DOHH2 (cell line): ENCODE measurements around the gene NFIA.

Experiments
- H3F3A ChIP-seq: fragments of 200-600 bp; sonication (generic), shearing (Covaris generic); 2 replicates; pipeline ENCODE4 v1.6.0; 2016; ENCODE audit warnings: antibody characterized with exemption, mild to moderate bottlenecking; ENCODE audit not compliant: control insufficient read depth, insufficient read depth
- H3K27ac ChIP-seq: fragments of 200-600 bp; sonication (generic); 2 replicates; pipeline ENCODE4 v1.5.1; 2014; ENCODE audit warnings: low read depth, mild to moderate bottlenecking, low read length, moderate library complexity
- H3K27me3 ChIP-seq: fragments of 200-600 bp; sonication (generic); 2 replicates; pipeline ENCODE4 v1.6.1; 2014; ENCODE audit warnings: mild to moderate bottlenecking, low read length, mixed read lengths; ENCODE audit not compliant: control insufficient read depth
- H3K36me3 ChIP-seq: fragments of 200-600 bp; sonication (generic); 2 replicates; pipeline ENCODE4 v1.6.1; 2014; ENCODE audit warnings: mild to moderate bottlenecking, low read length, moderate library complexity, mixed read lengths; ENCODE audit not compliant: control insufficient read depth
- H3K4me1 ChIP-seq: fragments of 200-600 bp; sonication (generic); 2 replicates; pipeline ENCODE4 v1.6.1; 2014; ENCODE audit warnings: mild to moderate bottlenecking, low read length, mixed read lengths; ENCODE audit not compliant: control insufficient read depth
- H3K4me2 ChIP-seq: fragments of 200-600 bp; sonication (generic); 2 replicates; pipeline ENCODE4 v1.6.0; 2014; ENCODE audit warnings: mild to moderate bottlenecking, low read length, moderate library complexity
- H3K4me3 ChIP-seq: fragments of 200-600 bp; sonication (generic); 2 replicates; pipeline ENCODE4 v1.5.1; 2014; ENCODE audit warnings: mild to moderate bottlenecking, low read length, mixed read lengths
- H3K79me2 ChIP-seq: fragments of 200-600 bp; sonication (generic); 2 replicates; pipeline ENCODE4 v1.6.1; 2014; ENCODE audit warnings: mild to moderate bottlenecking, low read length, mixed read lengths; ENCODE audit not compliant: control insufficient read depth
- H3K9me2 ChIP-seq: fragments of 200-600 bp; sonication (generic); replicated peaks from 2 replicates; pipeline ENCODE4 v1.6.1; 2014; ENCODE audit warnings: mild to moderate bottlenecking, low read length, mixed read lengths; ENCODE audit not compliant: control insufficient read depth
- H3K9me3 ChIP-seq: fragments of 200-600 bp; sonication (generic); 2 replicates; pipeline ENCODE4 v1.6.1; 2014; ENCODE audit warnings: antibody characterized with exemption, low read length, mixed read lengths; ENCODE audit not compliant: control insufficient read depth, insufficient read depth
- H4K20me1 ChIP-seq: fragments of 200-600 bp; sonication (generic); 2 replicates; pipeline ENCODE4 v1.6.0; 2014; ENCODE audit warnings: low read depth, mild to moderate bottlenecking, antibody characterized with exemption, low read length, moderate library complexity; ENCODE audit not compliant: control insufficient read depth, insufficient read depth
- EZH2phosphoT487 ChIP-seq: fragments of 200-600 bp; sonication (generic); IDR thresholded peaks from 2 replicates; pipeline ENCODE4 v1.6.1; 2017; ENCODE audit warnings: borderline replicate concordance, mild to moderate bottlenecking, antibody characterized with exemption, low read length, moderate library complexity, mixed read lengths
- TF ChIP-seq, protein P1 (sequence below): fragments of 200-600 bp; sonication (generic); IDR thresholded peaks from one replicate; pipeline ENCODE4 v1.5.1; 2014; ENCODE audit warnings: antibody characterized with exemption, mild to moderate bottlenecking, low read depth, low read length; ENCODE audit not compliant: poor library complexity, severe bottlenecking

Gene NFIA

DNA sequence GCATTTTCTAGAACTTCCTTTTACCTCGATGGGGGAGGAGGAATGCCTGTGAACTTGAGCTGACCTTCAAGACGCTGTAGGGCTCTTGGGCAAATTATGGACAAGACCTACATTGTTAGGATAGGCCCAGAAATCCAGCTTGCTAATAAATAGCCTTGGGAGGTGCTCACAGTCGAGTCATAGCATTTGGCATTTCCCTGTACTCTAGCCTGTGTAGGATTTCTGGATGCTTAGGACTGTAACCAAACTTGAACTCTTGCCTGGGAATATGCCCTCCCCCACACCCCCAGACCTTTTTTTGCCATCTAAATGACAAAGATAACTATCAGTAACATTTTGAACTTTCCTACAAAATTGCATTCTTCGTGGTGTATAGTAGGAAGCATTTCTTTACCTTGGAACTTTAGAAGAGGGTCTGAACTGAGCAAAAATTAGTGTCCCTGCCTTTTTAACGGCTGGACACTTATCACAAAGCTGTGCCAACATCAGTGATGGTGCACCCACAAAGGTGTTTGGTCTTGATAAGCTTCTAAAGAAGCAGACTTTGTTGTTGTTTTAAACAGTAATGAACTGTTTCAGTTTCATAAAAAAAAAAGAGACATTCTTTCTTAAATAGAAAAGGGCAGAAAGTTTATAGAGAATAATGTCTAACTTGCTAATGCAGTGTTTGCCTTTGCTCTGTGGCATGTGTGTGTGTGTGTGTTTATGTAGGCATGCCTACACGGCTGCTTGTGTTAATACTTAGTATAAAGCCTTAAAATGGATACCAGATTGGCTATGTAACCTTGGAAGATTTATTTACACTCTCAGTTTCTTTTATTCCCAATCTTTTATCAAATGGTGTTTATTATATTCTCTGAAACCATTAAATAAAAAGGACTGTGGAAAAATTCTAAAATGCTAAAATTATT lies 88.2 kb downstream of the NFIA start:
- Histone ChIP-seq H3K4me3 (no peak overlapping the region), H3K27ac (no peak overlapping the region), H3K4me1 (peaks cover 10% of the 10 kb centered on the region), H4K20me1 (no peaks in the 10 kb centered on the region), H3F3A (no peaks in the 10 kb centered on the region), H3K9me2 (no peaks in the 10 kb centered on the region), H3K4me2 (no peak overlapping the region), H3K27me3 (no peaks in the 10 kb centered on the region), H3K36me3 (no peaks in the 10 kb centered on the region), H3K9me3 (no peaks in the 10 kb centered on the region), H3K79me2 (peaks cover 5% of the 10 kb centered on the region; the same call in 1 of the 2 replicates)
- TF ChIP-seq EZH2phosphoT487 = no peak
- TF ChIP-seq, protein P1, sequence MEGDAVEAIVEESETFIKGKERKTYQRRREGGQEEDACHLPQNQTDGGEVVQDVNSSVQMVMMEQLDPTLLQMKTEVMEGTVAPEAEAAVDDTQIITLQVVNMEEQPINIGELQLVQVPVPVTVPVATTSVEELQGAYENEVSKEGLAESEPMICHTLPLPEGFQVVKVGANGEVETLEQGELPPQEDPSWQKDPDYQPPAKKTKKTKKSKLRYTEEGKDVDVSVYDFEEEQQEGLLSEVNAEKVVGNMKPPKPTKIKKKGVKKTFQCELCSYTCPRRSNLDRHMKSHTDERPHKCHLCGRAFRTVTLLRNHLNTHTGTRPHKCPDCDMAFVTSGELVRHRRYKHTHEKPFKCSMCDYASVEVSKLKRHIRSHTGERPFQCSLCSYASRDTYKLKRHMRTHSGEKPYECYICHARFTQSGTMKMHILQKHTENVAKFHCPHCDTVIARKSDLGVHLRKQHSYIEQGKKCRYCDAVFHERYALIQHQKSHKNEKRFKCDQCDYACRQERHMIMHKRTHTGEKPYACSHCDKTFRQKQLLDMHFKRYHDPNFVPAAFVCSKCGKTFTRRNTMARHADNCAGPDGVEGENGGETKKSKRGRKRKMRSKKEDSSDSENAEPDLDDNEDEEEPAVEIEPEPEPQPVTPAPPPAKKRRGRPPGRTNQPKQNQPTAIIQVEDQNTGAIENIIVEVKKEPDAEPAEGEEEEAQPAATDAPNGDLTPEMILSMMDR = no peak

DNA sequence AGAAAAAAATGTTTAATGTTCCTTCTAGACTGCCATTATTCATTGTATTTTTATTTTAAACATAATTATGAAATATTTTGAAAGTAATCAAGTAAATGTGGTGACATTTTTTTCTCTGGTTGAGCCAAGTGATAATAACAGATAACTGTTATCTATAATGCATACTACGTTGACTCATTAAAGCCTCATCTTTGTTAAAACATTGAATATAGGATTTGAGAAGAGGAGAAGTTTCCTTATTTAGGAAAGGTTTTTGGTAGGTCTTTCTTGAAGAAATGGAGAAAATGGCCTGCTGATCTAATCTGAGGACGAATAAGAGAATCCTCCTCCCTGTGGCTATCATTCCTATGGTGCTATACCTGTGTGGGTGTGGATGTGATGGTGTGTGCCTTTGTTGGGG lies 89.0 kb downstream of the NFIA start:
- no peaks in the 10 kb centered on the region for H3K36me3 ChIP-seq
- no peak overlapping the region for H3K4me3 ChIP-seq
- H3K27ac ChIP-seq = no peak overlapping the region
- no peak overlapping the region for H3K4me2 ChIP-seq
- H3K79me2 ChIP-seq = peaks cover 5% of the 10 kb centered on the region; the same call in 1 of the 2 replicates
- H3F3A ChIP-seq = no peaks in the 10 kb centered on the region
- TF ChIP-seq, protein P1 = no peak
- no peak for TF ChIP-seq EZH2phosphoT487
- H4K20me1 ChIP-seq = no peaks in the 10 kb centered on the region
- no peaks in the 10 kb centered on the region for H3K27me3 ChIP-seq
- peaks cover 10% of the 10 kb centered on the region for H3K4me1 ChIP-seq
- H3K9me2 ChIP-seq = no peaks in the 10 kb centered on the region
- H3K9me3 ChIP-seq = no peaks in the 10 kb centered on the region

DNA sequence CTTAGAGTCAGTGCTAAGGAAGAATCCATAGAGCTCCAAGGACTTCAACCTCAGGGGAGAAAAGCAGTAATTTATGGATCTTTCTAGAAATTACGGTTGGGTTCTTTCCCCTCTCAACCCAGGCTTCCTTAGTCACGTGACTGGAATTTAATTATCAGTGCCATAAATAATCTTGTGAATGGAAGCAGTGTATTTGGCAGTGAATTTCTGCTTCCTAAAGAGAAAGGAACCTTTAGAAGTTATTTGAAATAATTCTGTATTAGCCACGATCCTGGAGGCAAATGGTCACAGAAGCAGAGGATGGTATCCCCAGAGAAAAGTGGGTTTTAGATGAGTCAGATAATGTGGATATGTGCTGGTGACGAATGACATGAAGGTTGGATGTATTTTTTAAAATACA lies 89.6 kb downstream of the NFIA start:
- Histone ChIP-seq H3K4me2 (no peak overlapping the region), H3K27ac (no peak overlapping the region), H3F3A (no peaks in the 10 kb centered on the region)

More for the DNA sequence above, 89.6 kb downstream of the NFIA start:
- no peaks in the 10 kb centered on the region for H3K9me3 ChIP-seq
- no peaks in the 10 kb centered on the region for H3K9me2 ChIP-seq
- no peaks in the 10 kb centered on the region for H3K36me3 ChIP-seq
- H4K20me1 ChIP-seq = no peaks in the 10 kb centered on the region
- no peak overlapping the region for H3K4me3 ChIP-seq
- H3K27me3 ChIP-seq = no peaks in the 10 kb centered on the region
- H3K4me1 ChIP-seq = peaks cover 10% of the 10 kb centered on the region
- TF ChIP-seq EZH2phosphoT487 = no peak
- TF ChIP-seq, protein P1 = no peak
- H3K79me2 ChIP-seq = peaks cover 5% of the 10 kb centered on the region; the same call in 1 of the 2 replicates
